Measurements from ENCODE around the gene RRP15. TPM values are rescaled to one million over a fixed set of nuclear protein-coding genes. Genes with fewer than 3 reads are reported as not detected.

RRP15 gene
- total and polyA plus RNA-seq, 11 donors, result 4.1 to 25.3 (median 17.6) TPM

GRCh38 chr1:218348628-218349071 lies 63.6 kb downstream of the RRP15 start:
- 21 to 49% (median 37%) methylated on average over 3 of the region's 3 CpGs for WGBS, 4 donors
- no peak for DNase-seq
- intact Hi-C loops (cut with DNase I), result loop anchor here in 8 of 10 donors (5.0 to 10.0 kb wide), 11 partner anchors 114 to 1306 kb away; partner anchors contain the start of gene LYPLAL1 (in 4 of the 8)
- peak overlapping the region in 11 of 12 donors; percentile 22 to 91 (median 83) for H3K27ac ChIP-seq
- peaks cover 0 to 56% (median 19%) of the 10 kb centered on the region in 12 donors for H3K4me1 ChIP-seq
- no peaks in the 10 kb centered on the region for H3K36me3 ChIP-seq
- peak overlapping the region in 11 of 12 donors; percentile 56 to 87 (median 69) for H3K4me3 ChIP-seq
- TF ChIP-seq CTCF (IDR thresholded peaks at IDR 0.05), result no peak
- TF ChIP-seq POLR2A (IDR thresholded peaks at IDR 0.05), result no peak
- no peaks in the 10 kb centered on the region for H3K9me3 ChIP-seq
- peaks cover 0 to 5% (median 0%) of the 10 kb centered on the region in 9 donors for H3K27me3 ChIP-seq
- ATAC-seq, result no peak

DNA sequence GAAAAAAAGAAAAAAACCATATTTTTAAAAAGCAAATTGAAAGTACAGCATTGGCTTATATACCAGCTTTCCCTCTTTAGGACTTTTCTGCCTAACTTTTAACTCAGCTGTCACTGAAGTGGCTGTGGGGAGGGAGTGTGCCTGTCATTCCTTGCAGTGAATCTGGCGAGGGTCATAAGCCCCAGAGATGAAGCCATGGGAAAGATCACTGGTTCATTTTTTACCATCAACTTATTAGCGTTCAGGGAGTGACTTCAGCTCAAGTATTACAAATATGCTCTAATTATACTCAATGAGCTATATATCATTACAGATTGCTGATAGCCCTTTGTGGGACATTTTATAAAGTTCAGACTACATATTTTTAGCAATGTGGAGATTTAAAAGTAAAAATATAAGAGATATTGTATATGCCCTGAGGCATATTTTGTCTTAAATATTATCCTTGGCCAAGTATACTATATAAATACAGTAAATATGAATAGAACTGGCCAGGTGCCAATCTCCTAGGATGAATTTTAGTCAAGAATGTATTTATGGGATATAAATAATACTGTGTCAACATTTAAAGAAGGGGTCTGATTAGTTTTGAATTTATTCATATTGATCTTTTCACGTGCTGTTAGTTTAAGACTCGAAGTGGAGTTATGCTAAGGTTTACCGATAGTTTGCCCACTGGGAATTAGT lies 64.4 kb downstream of the RRP15 start:
- no peak for DNase-seq
- H3K4me3 ChIP-seq, result peak overlapping the region in 6 of 12 donors; percentile 65 to 87 (median 79)
- 61 to 71% (median 64%) methylated on average over 5 of the region's 5 CpGs for WGBS, 4 donors
- no peak for TF ChIP-seq POLR2A (IDR thresholded peaks at IDR 0.05)
- TF ChIP-seq CTCF (IDR thresholded peaks at IDR 0.05), result no peak
- peak overlapping the region in 10 of 12 donors; percentile 25 to 91 (median 85) for H3K27ac ChIP-seq
- peaks cover 0 to 55% (median 19%) of the 10 kb centered on the region in 12 donors for H3K4me1 ChIP-seq
- no peaks in the 10 kb centered on the region for H3K9me3 ChIP-seq
- peaks cover 0 to 5% (median 0%) of the 10 kb centered on the region in 9 donors for H3K27me3 ChIP-seq
- H3K36me3 ChIP-seq, result no peaks in the 10 kb centered on the region
- ATAC-seq, result no peak
- intact Hi-C loops (cut with DNase I), result loop anchor here in 9 of 10 donors (5.0 to 10.0 kb wide), 12 partner anchors 108 to 1305 kb away; partner anchors contain the start of gene LYPLAL1 (in 4 of the 9)

- H3K36me3 ChIP-seq, result peaks cover 0 to 2% (median 0%) of the 10 kb centered on the region in 9 donors
- H3K27me3 ChIP-seq, result peaks cover 0 to 5% (median 0%) of the 10 kb centered on the region in 9 donors
- TF ChIP-seq CTCF (IDR thresholded peaks at IDR 0.05), result no peak
- no peak for TF ChIP-seq POLR2A (IDR thresholded peaks at IDR 0.05)
- peak overlapping the region in 9 of 12 donors; percentile 57 to 91 (median 83) for H3K27ac ChIP-seq
- ATAC-seq, result no peak
- H3K9me3 ChIP-seq, result no peaks in the 10 kb centered on the region
- H3K4me3 ChIP-seq, result peak overlapping the region in 6 of 12 donors; percentile 65 to 87 (median 79)
- intact Hi-C loops (cut with DNase I), result loop anchor here in 1 of 10 donors (5.0 kb wide), 1 partner anchor 107 kb away; no protein-coding TSS in a partner anchor
- 50 to 65% (median 59%) methylated on average over 7 of the region's 7 CpGs for WGBS, 4 donors
- no peak for DNase-seq
- H3K4me1 ChIP-seq, result peaks cover 0 to 50% (median 16%) of the 10 kb centered on the region in 12 donors
Observed at GRCh38 chr1:218350035-218350525, 65.0 kb downstream of the RRP15 start.

DNA sequence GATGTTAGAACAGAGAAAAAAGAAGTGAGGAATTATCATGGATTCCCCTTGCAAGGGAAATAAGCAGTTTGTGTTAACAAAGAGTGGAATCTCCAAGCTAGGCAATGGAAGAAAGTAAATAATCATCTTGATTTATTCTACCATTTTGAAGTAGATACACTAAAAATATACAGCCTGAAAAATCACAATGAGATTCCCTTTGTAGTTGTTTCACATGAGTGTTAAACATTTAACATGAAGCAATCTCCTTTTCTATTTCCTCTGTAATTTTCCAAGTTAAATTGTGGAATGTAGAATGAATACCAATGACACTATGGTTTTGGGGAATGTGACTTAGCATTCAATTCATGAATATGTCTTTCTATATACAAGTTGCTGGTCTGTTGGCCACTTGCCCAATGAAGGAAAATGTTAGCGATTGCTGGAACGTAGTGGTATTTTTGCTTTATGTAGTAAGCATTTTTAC lies 65.7 kb downstream of the RRP15 start:
- peak overlapping the region in 11 of 12 donors; percentile 24 to 91 (median 70) for H3K27ac ChIP-seq
- ATAC-seq (no peak), DNase-seq (no peak)
- intact Hi-C loops (cut with DNase I), result loop anchor here in 1 of 10 donors (5.0 kb wide), 1 partner anchor 106 kb away; no protein-coding TSS in a partner anchor
- TF ChIP-seq POLR2A (IDR thresholded peaks at IDR 0.05) (no peak), CTCF (IDR thresholded peaks at IDR 0.05) (no peak)
- WGBS, 4 donors, result 36 to 47% (median 41%) methylated on average over 2 of the region's 2 CpGs
- H3K4me3 ChIP-seq, result peak overlapping the region in 11 of 12 donors; percentile 3 to 87 (median 39)
- H3K27me3 ChIP-seq, result no peaks in the 10 kb centered on the region
- peaks cover 0 to 2% (median 0%) of the 10 kb centered on the region in 9 donors for H3K36me3 ChIP-seq
- H3K9me3 ChIP-seq, result no peaks in the 10 kb centered on the region
- peaks cover 0 to 48% (median 16%) of the 10 kb centered on the region in 12 donors for H3K4me1 ChIP-seq
